A673 (cell line): Measurements from ENCODE around the gene HIKESHI.

Source experiments
- CTCF ChIP-seq: fragments of 300-800, 200-600 bp; sonication (generic); conservative IDR thresholded peaks from 2 replicates; pipeline ENCODE4 v1.5.1; 2017; ENCODE audit warnings: low read depth, mild to moderate bottlenecking, antibody characterized with exemption, low read length, moderate library complexity, mixed read lengths
- EZH2 ChIP-seq: fragments of 200-600 bp; sonication (generic); IDR thresholded peaks from 2 replicates; pipeline ENCODE4 v1.6.1; 2017; ENCODE audit warnings: borderline replicate concordance, low read depth, mild to moderate bottlenecking, mixed read lengths, antibody characterized with exemption, low read length; ENCODE audit not compliant: poor library complexity, severe bottlenecking

- TF ChIP-seq CTCF = no peak
- no peak for TF ChIP-seq EZH2
These were observed 70.0 kb downstream of the HIKESHI start for GRCh38 chr11:86372041-86372440.
